AG09309 (cell line): ENCODE measurements around the gene COL13A1.

Experiments used
- DNase-seq: peaks from one replicate; pipeline ENCODE4 v3.0.0-alpha.2; 2010; ENCODE audit warnings: low read depth
- H3K4me3 ChIP-seq: 2 replicates; pipeline ENCODE4 v1.5.1; 2011; ENCODE audit warnings: mild to moderate bottlenecking, low read depth, low read length, moderate library complexity; ENCODE audit not compliant: control insufficient read depth
- CTCF ChIP-seq: IDR thresholded peaks from 2 replicates; pipeline ENCODE4 v1.5.1; 2011; ENCODE audit warnings: mild to moderate bottlenecking, low read depth, low read length, inconsistent platforms; ENCODE audit not compliant: insufficient read depth, control insufficient read depth; ENCODE audit errors: missing control alignments

The COL13A1 gene

DNA sequence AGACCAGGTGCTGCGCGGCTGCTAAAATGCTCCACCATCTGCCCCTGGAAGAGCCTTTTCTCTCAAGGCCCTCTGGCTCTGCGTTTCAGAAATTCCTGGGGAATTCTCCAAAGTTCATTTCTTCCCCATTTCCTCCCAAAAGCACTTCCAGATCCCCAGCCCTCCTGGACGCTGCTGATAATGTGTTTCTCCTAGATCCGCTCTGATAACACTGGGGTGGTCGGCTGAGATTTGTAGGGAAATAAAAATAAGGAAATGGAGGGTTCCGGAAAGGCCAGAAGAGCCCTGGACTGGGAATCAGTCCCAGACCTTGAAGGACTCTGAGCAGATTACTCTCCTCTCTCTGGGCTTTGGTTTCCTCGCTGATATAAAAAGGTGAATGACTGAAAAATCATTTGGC lies 28.1 kb downstream of the COL13A1 start:
- no peak overlapping the region for H3K4me3 ChIP-seq
- TF ChIP-seq CTCF, result no peak
- DNase-seq, result no peak

DNA sequence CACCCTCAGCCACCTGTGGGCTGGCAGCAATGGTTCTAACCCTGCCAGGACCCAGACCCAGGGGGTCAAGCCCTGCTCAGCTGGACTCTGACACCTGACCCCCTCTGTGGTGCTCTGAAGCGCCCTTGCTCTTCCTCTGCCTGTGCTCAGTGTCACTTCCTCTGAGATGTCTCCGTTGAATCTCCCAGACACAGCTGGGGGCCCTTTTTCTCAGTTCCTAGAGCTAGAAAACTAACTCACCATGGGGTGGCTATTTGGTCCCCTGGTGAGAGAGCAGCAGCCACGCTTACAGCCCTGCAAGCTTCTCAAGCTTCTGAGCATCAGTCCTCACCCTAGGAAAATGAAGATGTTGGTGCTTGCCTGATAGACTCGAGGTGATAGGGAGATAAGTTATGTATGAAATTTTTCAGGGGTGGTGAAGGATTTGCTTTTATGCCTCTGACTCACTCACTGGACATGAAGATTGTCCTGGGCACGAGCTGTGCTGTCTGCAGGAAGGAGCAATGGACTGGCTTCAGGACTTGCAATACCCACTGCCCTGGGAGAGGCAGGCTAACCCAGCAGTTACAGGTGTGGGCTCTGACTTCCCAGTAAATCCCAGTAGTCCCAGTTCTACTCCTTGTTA lies 29.6 kb downstream of the COL13A1 start:
- no peak overlapping the region for H3K4me3 ChIP-seq
- no peak for DNase-seq
- no peak for TF ChIP-seq CTCF

DNA sequence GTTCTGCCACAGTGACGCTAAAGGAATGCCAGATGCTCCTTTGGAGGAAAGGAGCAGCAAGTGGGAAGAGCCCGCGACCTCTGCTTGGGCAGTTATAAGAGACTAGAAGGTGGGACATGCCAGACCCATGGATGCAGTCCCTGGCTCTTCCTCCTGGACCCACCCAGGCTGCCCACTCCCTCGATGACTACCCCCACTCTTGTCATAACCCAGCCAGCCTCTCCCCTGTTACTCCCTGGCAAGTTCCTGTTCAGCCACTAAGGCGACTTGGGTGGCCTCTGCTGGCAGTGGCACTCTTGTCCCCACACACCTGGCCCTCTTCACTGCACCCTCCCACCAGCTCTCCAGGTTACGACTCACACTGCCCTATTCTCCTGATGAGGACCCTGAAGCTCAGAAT lies 33.5 kb downstream of the COL13A1 start:
- TF ChIP-seq CTCF, result no peak
- H3K4me3 ChIP-seq, result no peak overlapping the region
- DNase-seq, result no peak

- no peak for DNase-seq
- no peak for TF ChIP-seq CTCF
- no peak overlapping the region for H3K4me3 ChIP-seq
Observed at GRCh38 chr10:69835875-69836730, 34.4 kb downstream of the COL13A1 start.

GRCh38 chr10:69836731-69837030 lies 35.0 kb downstream of the COL13A1 start:
- no peak for TF ChIP-seq CTCF
- H3K4me3 ChIP-seq, result no peak overlapping the region
- DNase-seq, result no peak

GRCh38 chr10:69837261-69837660 lies 35.6 kb downstream of the COL13A1 start:
- no peak for TF ChIP-seq CTCF
- no peak overlapping the region for H3K4me3 ChIP-seq
- no peak for DNase-seq
